NB4 (cell line): Measurements from ENCODE around the gene DNAJB13.

Experiments
- DNase-seq: peaks from one replicate; pipeline ENCODE4 v3.0.0; 2010; ENCODE audit warnings: low read depth
- H3K4me3 ChIP-seq: one replicate; pipeline ENCODE4 v1.5.1; 2011; ENCODE audit warnings: mild to moderate bottlenecking, low read depth, low read length, moderate library complexity
- CTCF ChIP-seq: IDR thresholded peaks from one replicate; pipeline ENCODE4 v1.5.1; 2012; ENCODE audit warnings: low read depth, low read length
- MAX ChIP-seq: IDR thresholded peaks from 2 replicates; pipeline ENCODE4 v1.6.1; 2011; ENCODE audit warnings: low read depth, low read length
- MYC ChIP-seq: IDR thresholded peaks from 2 replicates; pipeline ENCODE4 v1.6.1; 2011; ENCODE audit warnings: low read depth, low read length
- POLR2A ChIP-seq: IDR thresholded peaks from 2 replicates; pipeline ENCODE4 v1.6.1; 2011; ENCODE audit warnings: mild to moderate bottlenecking; ENCODE audit not compliant: insufficient read length; ENCODE audit errors: extremely low read depth

Gene DNAJB13

GRCh38 chr11:73939096-73939495 lies 11.7 kb upstream of the DNAJB13 start:
- DNase-seq = no peak
- H3K4me3 ChIP-seq = no peak overlapping the region
- TF ChIP-seq MYC = no peak
- TF ChIP-seq POLR2A = no peak
- no peak for TF ChIP-seq CTCF
- TF ChIP-seq MAX = no peak

- H3K4me3 ChIP-seq = no peak overlapping the region
- no peak for TF ChIP-seq MAX
- TF ChIP-seq MYC = no peak
- no peak for TF ChIP-seq CTCF
- TF ChIP-seq POLR2A = no peak
- no peak for DNase-seq
Observed at GRCh38 chr11:73940801-73941570, 9.8 kb upstream of the DNAJB13 start.

DNA sequence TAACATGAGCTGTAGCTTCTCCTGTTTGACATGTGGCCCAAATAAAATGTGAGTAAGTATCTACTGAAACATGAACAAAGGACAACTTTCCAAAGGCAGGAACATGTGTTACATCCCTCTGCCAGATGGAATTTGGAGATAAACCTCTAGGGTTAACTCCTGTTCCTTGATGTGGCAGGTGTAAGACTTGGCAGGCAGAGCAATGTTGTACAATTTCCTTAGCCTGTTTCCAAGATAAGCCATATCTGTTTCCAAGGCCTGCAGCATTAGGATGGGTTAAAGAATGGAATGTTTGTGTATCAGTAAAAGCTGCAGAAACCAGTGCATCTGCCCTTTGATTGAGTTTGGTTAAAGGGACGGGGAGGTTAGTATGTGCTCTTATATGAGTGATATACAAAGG lies 8.8 kb upstream of the DNAJB13 start:
- no peak for DNase-seq
- H3K4me3 ChIP-seq = no peak overlapping the region
- TF ChIP-seq MAX = no peak
- TF ChIP-seq MYC = no peak
- no peak for TF ChIP-seq CTCF
- no peak for TF ChIP-seq POLR2A

- no peak for DNase-seq
- H3K4me3 ChIP-seq = no peak overlapping the region
- no peak for TF ChIP-seq POLR2A
- TF ChIP-seq MYC = no peak
- TF ChIP-seq MAX = no peak
- TF ChIP-seq CTCF = no peak
Observed at GRCh38 chr11:73944085-73944484, 6.7 kb upstream of the DNAJB13 start.

- H3K4me3 ChIP-seq = no peak overlapping the region
- no peak for DNase-seq
- TF ChIP-seq MAX (no peak), CTCF (no peak), POLR2A (no peak), MYC (no peak)
Observed at GRCh38 chr11:73944901-73945300, 5.9 kb upstream of the DNAJB13 start.
